ENCODE data around the gene ALKBH3. TPM values are rescaled to one million over a fixed set of nuclear protein-coding genes. Genes with fewer than 3 reads are reported as not detected.

The ALKBH3 gene
- polyA plus RNA-seq, 1 experiment: 36.5 TPM

- no peak for DNase-seq (ENCODE audit: low read depth, low spot score)
- no peak overlapping the region for H3K27ac ChIP-seq (ENCODE audit: low read depth, low read length)
- no peak overlapping the region for H3K4me3 ChIP-seq (ENCODE audit: low read depth, low read length)
- no peak for TF ChIP-seq CTCF (IDR thresholded peaks at IDR 0.05; ENCODE audit: low read depth, low read length)
- ChIA-PET POLR2A (no interaction called here), CTCF (interaction anchor here (1.2 kb wide), 1 partner anchor 64 kb away, joined by 4 read pairs; no protein-coding TSS in a partner anchor)
- no peaks in the 10 kb centered on the region; the same call in 1 of the 2 replicates for H3K9me3 ChIP-seq (ENCODE audit: control insufficient read depth, insufficient read depth, low read length)
- H3K27me3 ChIP-seq (ENCODE audit: control insufficient read depth, insufficient read depth, low read length): peaks cover 23% of the 10 kb centered on the region
Measured at GRCh38 chr11:43954241-43954640, 73.6 kb downstream of the ALKBH3 start.

GRCh38 chr11:43955381-43956118, 74.9 kb downstream of the ALKBH3 start:
- Histone ChIP-seq H3K4me3 (ENCODE audit: low read depth, low read length) (no peak overlapping the region), H3K27ac (ENCODE audit: low read depth, low read length) (no peak overlapping the region), H3K9me3 (ENCODE audit: control insufficient read depth, insufficient read depth, low read length) (no peaks in the 10 kb centered on the region; the same call in 1 of the 2 replicates), H3K27me3 (ENCODE audit: control insufficient read depth, insufficient read depth, low read length) (peaks cover 18% of the 10 kb centered on the region)
- ChIA-PET POLR2A (no interaction called here), CTCF (interaction anchor here (1.2 to 1.4 kb wide), 2 partner anchors 10 to 65 kb away, joined by 4 to 8 read pairs; no protein-coding TSS in a partner anchor)
- DNase-seq (ENCODE audit: low read depth, low spot score): no peak
- TF ChIP-seq CTCF (IDR thresholded peaks at IDR 0.05; ENCODE audit: low read depth, low read length): no peak

- TF ChIP-seq CTCF (IDR thresholded peaks at IDR 0.05; ENCODE audit: low read depth, low read length): no peak
- CTCF ChIA-PET: no interaction called here
Measured at GRCh38 chr11:43957571-43957970, 76.9 kb downstream of the ALKBH3 start.

GRCh38 chr11:43959321-43959995, 78.8 kb downstream of the ALKBH3 start:
- Histone ChIP-seq H3K27ac (ENCODE audit: low read depth, low read length) (no peak overlapping the region), H3K27me3 (ENCODE audit: control insufficient read depth, insufficient read depth, low read length) (peaks cover 18% of the 10 kb centered on the region), H3K9me3 (ENCODE audit: control insufficient read depth, insufficient read depth, low read length) (no peaks in the 10 kb centered on the region; the same call in 1 of the 2 replicates), H3K4me3 (ENCODE audit: low read depth, low read length) (no peak overlapping the region)
- DNase-seq (ENCODE audit: low read depth, low spot score): no peak
- no peak for TF ChIP-seq CTCF (IDR thresholded peaks at IDR 0.05; ENCODE audit: low read depth, low read length)
- ChIA-PET CTCF (no interaction called here), POLR2A (no interaction called here)

More at GRCh38 chr11:43957571-43957970, 76.9 kb downstream of the ALKBH3 start:
- no peak for DNase-seq (ENCODE audit: low read depth, low spot score)
- no peaks in the 10 kb centered on the region; the same call in 1 of the 2 replicates for H3K9me3 ChIP-seq (ENCODE audit: control insufficient read depth, insufficient read depth, low read length)
- H3K27ac ChIP-seq (ENCODE audit: low read depth, low read length): no peak overlapping the region
- POLR2A ChIA-PET: no interaction called here
- H3K27me3 ChIP-seq (ENCODE audit: control insufficient read depth, insufficient read depth, low read length): peaks cover 13% of the 10 kb centered on the region
- no peak overlapping the region for H3K4me3 ChIP-seq (ENCODE audit: low read depth, low read length)

Measured in AG04450 (cell line).